Measurements from ENCODE around the gene MICU1. TPM values are rescaled to one million over a fixed set of nuclear protein-coding genes. Genes with fewer than 3 reads are reported as not detected.

MICU1 gene
- total RNA-seq, 1 experiment from 2014 or later: 70.5 TPM

DNA sequence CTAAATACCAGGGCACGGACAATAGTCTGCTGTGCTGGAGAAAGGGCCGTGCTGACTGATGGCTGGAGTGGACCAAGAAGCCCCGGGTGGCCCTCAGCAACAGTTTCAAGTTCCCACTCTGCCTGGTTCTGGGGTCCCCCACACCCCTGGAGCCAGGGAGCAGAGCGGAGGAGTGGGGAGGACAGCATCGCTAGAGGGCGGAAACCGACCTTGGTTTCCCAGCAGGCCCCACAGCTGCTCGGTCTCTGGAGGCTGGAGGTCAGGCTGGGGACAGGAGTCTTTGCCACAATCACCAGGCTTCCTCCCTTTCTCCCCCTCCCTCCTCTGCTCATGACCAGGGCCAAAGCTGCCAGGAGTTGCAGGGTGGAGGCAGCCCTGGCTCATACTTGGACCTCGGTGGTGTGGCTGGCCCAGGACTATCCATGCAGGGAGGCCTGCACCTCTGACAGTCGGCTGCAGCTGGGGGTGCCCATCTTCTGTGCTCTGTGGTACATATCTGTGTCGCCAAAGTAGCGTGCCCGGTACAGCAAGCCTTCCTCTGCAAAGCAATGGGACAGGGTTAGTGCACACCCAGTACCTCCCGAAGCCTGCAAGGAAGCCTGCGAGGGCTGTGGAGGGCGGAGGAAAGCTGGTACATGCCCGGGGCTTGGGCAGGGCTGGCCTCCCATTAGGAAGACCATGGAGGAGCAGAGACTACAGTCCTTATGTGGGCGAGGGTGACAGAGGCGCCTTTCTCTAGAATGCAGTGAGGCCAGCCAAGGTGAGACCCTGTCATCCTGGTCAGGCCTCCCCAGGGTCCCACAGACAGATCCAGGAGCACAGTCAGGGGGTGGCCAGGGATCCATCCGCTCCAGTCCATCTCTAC is 290.3 kb downstream of the MICU1 start:
- no peak overlapping the region for H3K4me3 ChIP-seq
- H3K27me3 ChIP-seq (ENCODE audit: insufficient read depth, low read depth): no peaks in the 10 kb centered on the region
- DNase-seq: peak in 1 of 2 experiments; percentile 47

DNA sequence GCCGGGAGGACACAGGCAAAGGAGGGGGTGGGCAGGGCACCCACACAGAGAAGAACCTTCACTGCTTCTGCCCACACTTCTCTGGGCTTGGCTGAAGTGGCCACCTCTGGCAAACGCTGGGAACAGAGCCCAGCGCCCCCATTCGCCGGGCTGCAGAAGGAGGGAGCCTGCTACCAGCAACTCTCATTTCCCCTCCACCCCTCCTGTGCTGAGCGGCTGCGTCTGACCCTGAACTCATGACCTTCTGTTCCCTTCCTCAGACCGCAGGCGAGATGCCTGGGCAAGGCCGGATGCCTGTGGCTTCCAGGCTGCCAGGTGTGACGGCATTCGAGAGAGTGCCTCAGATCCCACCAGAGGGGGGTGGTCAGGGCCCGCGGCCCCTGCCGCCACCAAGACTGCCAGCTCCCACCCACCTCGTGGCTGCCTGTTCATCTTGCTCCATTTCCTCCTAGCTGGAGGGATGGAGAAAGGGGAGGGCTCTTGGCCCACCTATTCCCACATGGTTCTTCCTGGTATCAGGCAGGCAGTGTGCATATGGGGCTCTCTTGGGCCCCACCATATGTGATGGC is 291.0 kb downstream of the MICU1 start:
- POLR2A ChIA-PET (ENCODE audit: unreplicated experiment): interaction anchor here (0.5 to 0.6 kb wide), 3 partner anchors 19 to 118 kb away, joined by 3 to 4 read pairs (median 4); no protein-coding TSS in a partner anchor
- no peak for TF ChIP-seq EZH2 (IDR thresholded peaks at IDR 0.05; ENCODE audit: low read depth)
- TF ChIP-seq, protein P1, sequence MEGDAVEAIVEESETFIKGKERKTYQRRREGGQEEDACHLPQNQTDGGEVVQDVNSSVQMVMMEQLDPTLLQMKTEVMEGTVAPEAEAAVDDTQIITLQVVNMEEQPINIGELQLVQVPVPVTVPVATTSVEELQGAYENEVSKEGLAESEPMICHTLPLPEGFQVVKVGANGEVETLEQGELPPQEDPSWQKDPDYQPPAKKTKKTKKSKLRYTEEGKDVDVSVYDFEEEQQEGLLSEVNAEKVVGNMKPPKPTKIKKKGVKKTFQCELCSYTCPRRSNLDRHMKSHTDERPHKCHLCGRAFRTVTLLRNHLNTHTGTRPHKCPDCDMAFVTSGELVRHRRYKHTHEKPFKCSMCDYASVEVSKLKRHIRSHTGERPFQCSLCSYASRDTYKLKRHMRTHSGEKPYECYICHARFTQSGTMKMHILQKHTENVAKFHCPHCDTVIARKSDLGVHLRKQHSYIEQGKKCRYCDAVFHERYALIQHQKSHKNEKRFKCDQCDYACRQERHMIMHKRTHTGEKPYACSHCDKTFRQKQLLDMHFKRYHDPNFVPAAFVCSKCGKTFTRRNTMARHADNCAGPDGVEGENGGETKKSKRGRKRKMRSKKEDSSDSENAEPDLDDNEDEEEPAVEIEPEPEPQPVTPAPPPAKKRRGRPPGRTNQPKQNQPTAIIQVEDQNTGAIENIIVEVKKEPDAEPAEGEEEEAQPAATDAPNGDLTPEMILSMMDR (conservative IDR thresholded peaks at IDR 0.05): no peak
- no peaks in the 10 kb centered on the region for H3K9me3 ChIP-seq (ENCODE audit: insufficient read depth, low read depth)
- intact Hi-C loops (cut with micrococcal nuclease; ENCODE audit: unreplicated experiment): loop anchor here (1.0 to 10.0 kb wide), 3 partner anchors 254 to 1020 kb away; partner anchors contain the start of gene SLC29A3
- H3K27ac ChIP-seq: no peak overlapping the region
- no peaks in the 10 kb centered on the region for H3K79me2 ChIP-seq (ENCODE audit: low read depth)
- no peak overlapping the region for H3K4me2 ChIP-seq
- H3K27me3 ChIP-seq (ENCODE audit: insufficient read depth, low read depth): no peaks in the 10 kb centered on the region
- CTCF ChIA-PET: no interaction called here
- no peaks in the 10 kb centered on the region for H4K20me1 ChIP-seq (ENCODE audit: insufficient read depth)
- H2AFZ ChIP-seq: no peak overlapping the region
- no peak overlapping the region for H3K4me3 ChIP-seq
- no TSS peak for BruUV-seq (replicated peaks)
- no peaks in the 10 kb centered on the region for H3K9me2 ChIP-seq (ENCODE audit: insufficient read depth)
- H3F3A ChIP-seq (ENCODE audit: insufficient read depth, low read depth): peaks cover 49% of the 10 kb centered on the region
- H3K36me3 ChIP-seq (ENCODE audit: low read depth): peaks cover 7% of the 10 kb centered on the region
- peak in 1 of 2 experiments; percentile 88 for DNase-seq
- peaks cover 38% of the 10 kb centered on the region for H3K4me1 ChIP-seq (replicated peaks; ENCODE audit: insufficient read depth)

More for the DNA sequence above, 290.3 kb downstream of the MICU1 start:
- POLR2A ChIA-PET (ENCODE audit: unreplicated experiment): interaction anchor here (0.5 to 0.7 kb wide), 3 partner anchors 61 to 74 kb away, joined by 3 read pairs; no protein-coding TSS in a partner anchor
- no TSS peak for BruUV-seq (replicated peaks)
- TF ChIP-seq, protein P1 (conservative IDR thresholded peaks at IDR 0.05): no peak
- TF ChIP-seq EZH2 (IDR thresholded peaks at IDR 0.05; ENCODE audit: low read depth): no peak
- CTCF ChIA-PET: interaction anchor here (0.5 to 0.8 kb wide), 3 partner anchors 287 to 439 kb away, joined by 3 to 6 read pairs (median 3); no protein-coding TSS in a partner anchor
- Histone ChIP-seq H3K4me2 (no peak overlapping the region), H3K36me3 (ENCODE audit: low read depth) (peaks cover 14% of the 10 kb centered on the region), H3K9me3 (ENCODE audit: insufficient read depth, low read depth) (no peaks in the 10 kb centered on the region; the same call in 1 of the 2 replicates), H3K4me1 (replicated peaks; ENCODE audit: insufficient read depth) (peaks cover 31% of the 10 kb centered on the region), H2AFZ (no peak overlapping the region), H3K9me2 (ENCODE audit: insufficient read depth) (no peaks in the 10 kb centered on the region), H3F3A (ENCODE audit: insufficient read depth, low read depth) (peaks cover 47% of the 10 kb centered on the region), H4K20me1 (ENCODE audit: insufficient read depth) (no peaks in the 10 kb centered on the region), H3K79me2 (ENCODE audit: low read depth) (no peaks in the 10 kb centered on the region), H3K27ac (no peak overlapping the region)
- intact Hi-C loops (cut with micrococcal nuclease; ENCODE audit: unreplicated experiment): loop anchor here (1.0 to 10.0 kb wide), 2 partner anchors 254 to 1021 kb away; partner anchors contain the start of gene SLC29A3

DNA sequence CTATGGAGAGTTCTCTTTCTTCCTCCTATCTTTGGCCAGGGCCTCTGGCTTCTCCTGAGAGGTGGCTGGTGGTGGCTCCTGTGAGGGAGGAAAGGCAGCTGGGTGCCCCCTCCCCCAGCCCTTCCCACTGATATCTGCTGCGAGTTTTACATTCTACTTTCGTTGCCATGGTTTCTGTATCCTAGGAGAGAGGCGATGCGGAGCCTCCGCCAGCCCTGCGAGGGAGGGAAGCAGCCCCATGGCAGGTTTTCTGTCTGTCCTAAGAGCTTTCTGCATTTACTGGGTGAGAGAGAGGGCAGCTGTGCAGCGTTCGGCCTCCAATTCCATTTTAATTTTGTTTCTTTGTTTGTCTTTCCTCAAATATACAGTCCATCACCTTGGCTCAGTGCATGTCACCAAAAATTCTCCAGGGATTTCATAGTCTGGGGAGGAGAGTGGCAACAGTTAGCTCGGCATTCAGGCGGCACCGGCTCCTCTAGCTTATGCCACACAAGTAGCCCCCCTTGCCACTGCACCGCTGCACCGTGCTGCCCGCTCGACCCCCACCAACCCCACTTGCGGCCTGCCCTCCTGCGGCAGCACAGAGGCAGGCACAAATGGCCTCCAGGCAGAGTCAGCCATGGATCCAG is 291.6 kb downstream of the MICU1 start:
- CTCF ChIA-PET: interaction anchor here (0.6 kb wide), 1 partner anchor 113 kb away, joined by 4 read pairs; no protein-coding TSS in a partner anchor
- H3K9me2 ChIP-seq (ENCODE audit: insufficient read depth): no peaks in the 10 kb centered on the region
- POLR2A ChIA-PET (ENCODE audit: unreplicated experiment): interaction anchor here (0.5 to 0.6 kb wide), 2 partner anchors 19 to 117 kb away, joined by 4 read pairs; no protein-coding TSS in a partner anchor
- no peak overlapping the region for H2AFZ ChIP-seq
- H3K27ac ChIP-seq: no peak overlapping the region
- no peaks in the 10 kb centered on the region for H4K20me1 ChIP-seq (ENCODE audit: insufficient read depth)
- H3K4me3 ChIP-seq: no peak overlapping the region
- H3F3A ChIP-seq (ENCODE audit: insufficient read depth, low read depth): peaks cover 49% of the 10 kb centered on the region
- no peaks in the 10 kb centered on the region for H3K9me3 ChIP-seq (ENCODE audit: insufficient read depth, low read depth)
- TF ChIP-seq EZH2 (IDR thresholded peaks at IDR 0.05; ENCODE audit: low read depth): no peak
- TF ChIP-seq, protein P1 (conservative IDR thresholded peaks at IDR 0.05): no peak
- no peaks in the 10 kb centered on the region for H3K27me3 ChIP-seq (ENCODE audit: insufficient read depth, low read depth)
- no TSS peak for BruUV-seq (replicated peaks)
- no peak for DNase-seq
- intact Hi-C loops (cut with micrococcal nuclease; ENCODE audit: unreplicated experiment): loop anchor here (5.0 to 10.0 kb wide), 2 partner anchors 567 to 1020 kb away; partner anchors contain the start of gene SLC29A3
- H3K36me3 ChIP-seq (ENCODE audit: low read depth): peaks cover 4% of the 10 kb centered on the region; the same call in 1 of the 2 replicates
- H3K4me1 ChIP-seq (replicated peaks; ENCODE audit: insufficient read depth): peaks cover 44% of the 10 kb centered on the region
- H3K79me2 ChIP-seq (ENCODE audit: low read depth): no peaks in the 10 kb centered on the region
- no peak overlapping the region for H3K4me2 ChIP-seq

Data from PC-9 (cell line).